NCI-H82 treated with DMSO at 0.1 percent for 48 hours (cell line): ENCODE measurements around the gene PGGHG.
"Not testable (repeated sequence)": the region's sequence is repeated elsewhere in the genome, so short reads cannot be mapped to it uniquely, and the experiment has no call there.

Experiments
- DNase-seq: peaks from one replicate; lab custom pipeline; 2025; ENCODE audit not compliant: unreplicated experiment; lab: John Stamatoyannopoulos, UW

The PGGHG gene

GRCh38 chr11:285021-285893 lies 3.7 kb upstream of the PGGHG start:
- no peak for DNase-seq

GRCh38 chr11:285894-286220 lies 3.1 kb upstream of the PGGHG start:
- no peak for DNase-seq

- DNase-seq = not testable (repeated sequence)
Measured at GRCh38 chr11:286977-287820, 1.7 kb upstream of the PGGHG start.

GRCh38 chr11:287821-288477 lies 977 bp upstream of the PGGHG start:
- DNase-seq = no peak

GRCh38 chr11:289398-289711 lies 429 bp downstream of the PGGHG start:
- DNase-seq = no peak

GRCh38 chr11:289712-290620 lies 1.0 kb downstream of the PGGHG start:
- DNase-seq = no peak

GRCh38 chr11:290621-291231 lies 1.8 kb downstream of the PGGHG start:
- DNase-seq = no peak

GRCh38 chr11:291281-292210 lies 2.6 kb downstream of the PGGHG start:
- DNase-seq = no peak

GRCh38 chr11:292211-293121 lies 3.5 kb downstream of the PGGHG start:
- no peak for DNase-seq

GRCh38 chr11:293271-293851 lies 4.4 kb downstream of the PGGHG start:
- no peak for DNase-seq

GRCh38 chr11:293852-294661 lies 5.1 kb downstream of the PGGHG start:
- no peak for DNase-seq

GRCh38 chr11:294780-295179 lies 5.9 kb downstream of the PGGHG start:
- no peak for DNase-seq

- no peak for DNase-seq
Measured at GRCh38 chr11:295351-296170, 6.6 kb downstream of the PGGHG start.

GRCh38 chr11:296171-297050 lies 7.5 kb downstream of the PGGHG start:
- DNase-seq = no peak

GRCh38 chr11:297051-297585 lies 8.2 kb downstream of the PGGHG start:
- DNase-seq = no peak
